Measurements from ENCODE around the gene NOTCH2NLA. TPM values are rescaled to one million over a fixed set of nuclear protein-coding genes. Genes with fewer than 3 reads are reported as not detected.
A peak's percentile ranks its signal among the peaks of the same experiment; 100 is the strongest.
"Not testable (repeated sequence)": the region's sequence is repeated elsewhere in the genome, so short reads cannot be mapped to it uniquely, and the experiment has no call there.

Gene NOTCH2NLA
- total RNA-seq (2021; ENCODE audit: unreplicated experiment) (30.0 TPM), Bru-seq, nascent RNA (percentile 78 among the genes with signal in this experiment), BruChase-seq, experiment 1, labeled RNA remaining after a 2-hour chase (percentile 83 among the genes with signal in this experiment), BruChase-seq, experiment 2, labeled RNA remaining after a 6-hour chase (percentile 72 among the genes with signal in this experiment)
- polyA plus RNA-seq (2012; ENCODE audit: insufficient read length), result 6.4 TPM
- long read RNA-seq, transcript NOTCH2NLA-201 (5 exons, 1,874 nt), result major isoform, 13 of 21 reads
- long read RNA-seq, partial matches to known transcripts, result 0 of 21 reads
- long read RNA-seq, other reads (novel, unspliced or antisense), result 8 of 21 reads

DNA sequence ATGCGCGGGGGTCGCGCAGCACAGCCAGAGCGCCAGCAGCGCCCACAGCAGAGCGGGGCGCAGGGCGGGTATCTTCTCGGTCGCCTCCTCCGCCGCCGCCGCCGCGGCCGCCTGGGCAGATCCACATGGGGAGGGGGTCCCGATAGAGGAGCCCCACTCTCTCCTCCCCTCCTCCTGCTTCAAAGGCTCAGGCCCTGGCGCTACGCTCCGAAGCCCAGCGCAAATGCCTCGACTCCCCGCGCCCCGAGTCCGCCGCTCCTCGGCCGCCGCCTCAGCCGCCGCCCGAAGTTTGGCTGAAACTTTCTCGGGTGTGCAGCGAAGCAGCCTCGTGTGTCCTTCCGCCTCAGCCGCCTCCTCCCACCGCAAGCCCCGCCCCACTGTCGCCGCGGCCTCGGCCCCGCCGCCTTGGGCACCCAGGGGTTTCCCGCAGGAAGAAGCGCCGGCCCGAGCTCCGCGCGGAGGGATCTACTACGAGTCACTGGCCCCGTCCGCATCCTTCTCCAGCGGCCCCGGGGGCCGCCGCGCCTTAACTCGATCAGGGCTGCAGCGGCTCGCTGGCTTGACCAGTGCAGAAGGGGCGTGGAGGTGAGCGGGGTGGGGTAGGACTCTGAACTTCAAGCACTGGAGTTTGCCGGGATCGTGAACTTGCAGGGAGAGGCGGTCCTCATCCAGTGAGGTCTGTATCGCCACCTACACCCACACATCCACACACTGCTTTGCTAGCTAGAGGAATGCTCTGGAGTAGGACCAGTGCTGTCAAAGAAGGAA, at the start of gene NOTCH2NLA:
Gene NOTCH2NLA, minus strand, starts transcription at position 312 of the 768 bp plus-strand sequence. CDS start 39,684 bp downstream, outside the sequence.
- Histone ChIP-seq H3K27ac (ENCODE audit: low read length) (0 out of 2 replicates have a peak within 1 kb of the TSS, but pooled peaks have one; percentile 44), H3K4me3 (ENCODE audit: low read depth in 2 of 2, low read length in 2 of 2) (peak within 1 kb of the TSS; percentile 48 to 53)
- intact Hi-C loops (cut with micrococcal nuclease; ENCODE audit: unreplicated experiment); BruUV-seq (replicated peaks); CTCF ChIA-PET; in situ Hi-C loops (cut with HindIII; ENCODE audit: low pct_unique_long_range_greater_than_20kb, low sequenced_read_pairs); H3K36me3 ChIP-seq (ENCODE audit: control insufficient read depth, insufficient read depth, low read length); H3K4me1 ChIP-seq (ENCODE audit: control insufficient read depth, insufficient read depth, low read length); DNase-seq (ENCODE audit: low read depth, low spot score); H3K27me3 ChIP-seq (ENCODE audit: control insufficient read depth, insufficient read depth, low read length); H3K9me3 ChIP-seq (ENCODE audit: control insufficient read depth, insufficient read depth, low read depth, low read length); POLR2A ChIA-PET: not testable (repeated sequence)
- ATAC-seq, result peak; percentile 100

DNA sequence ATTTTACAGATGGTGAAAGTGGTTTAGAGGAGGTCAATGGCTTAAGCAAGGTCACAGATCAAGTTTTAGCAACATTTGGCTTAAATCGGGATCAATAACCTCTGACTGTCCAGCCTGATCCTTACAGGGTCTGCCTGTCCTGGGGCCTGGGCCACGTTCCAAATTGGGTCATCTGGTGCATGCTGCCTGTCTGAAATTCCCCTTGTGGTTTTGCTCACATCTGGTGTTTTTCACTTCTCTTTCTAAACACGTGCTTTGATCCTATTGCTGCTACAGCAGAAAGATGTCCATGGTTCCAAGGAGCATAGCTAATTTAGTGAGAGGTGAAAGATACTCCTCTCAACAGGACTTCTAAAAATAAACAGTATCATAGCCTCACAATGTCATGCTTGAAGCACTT, 49.5 kb upstream of the NOTCH2NLA start:
- H3K36me3 ChIP-seq (ENCODE audit: control insufficient read depth, insufficient read depth, low read length); ATAC-seq; H3K9me3 ChIP-seq (ENCODE audit: control insufficient read depth, insufficient read depth, low read depth, low read length); H3K27ac ChIP-seq (ENCODE audit: low read length); H3K4me1 ChIP-seq (ENCODE audit: control insufficient read depth, insufficient read depth, low read length); in situ Hi-C loops (cut with HindIII; ENCODE audit: low pct_unique_long_range_greater_than_20kb, low sequenced_read_pairs); H3K4me3 ChIP-seq (ENCODE audit: low read depth in 2 of 2, low read length in 2 of 2); BruUV-seq (replicated peaks); POLR2A ChIA-PET; DNase-seq (ENCODE audit: low read depth, low spot score); intact Hi-C loops (cut with micrococcal nuclease; ENCODE audit: unreplicated experiment); CTCF ChIA-PET; H3K27me3 ChIP-seq (ENCODE audit: control insufficient read depth, insufficient read depth, low read length): not testable (repeated sequence)

DNA sequence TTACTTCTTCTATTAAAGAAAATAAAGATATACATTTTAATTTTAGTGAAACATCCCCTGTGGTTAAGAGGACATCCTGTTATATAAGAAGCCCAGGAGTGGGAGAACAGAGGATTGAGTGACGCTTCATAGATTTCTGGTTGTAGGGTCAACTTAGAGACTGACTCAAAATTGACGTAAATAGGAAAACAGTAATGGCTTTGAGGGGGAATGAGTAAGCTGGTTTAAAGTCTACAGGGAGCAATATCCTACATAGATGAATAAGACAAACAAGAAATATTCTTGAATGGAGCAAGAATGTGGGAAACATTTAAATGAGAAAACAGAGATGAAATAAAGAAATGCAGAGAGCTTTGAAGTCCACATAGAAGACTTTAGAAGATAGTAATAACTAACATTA, 48.3 kb upstream of the NOTCH2NLA start:
- H3K27ac ChIP-seq (ENCODE audit: low read length); BruUV-seq (replicated peaks); H3K36me3 ChIP-seq (ENCODE audit: control insufficient read depth, insufficient read depth, low read length); H3K4me3 ChIP-seq (ENCODE audit: low read depth in 2 of 2, low read length in 2 of 2); CTCF ChIA-PET; H3K9me3 ChIP-seq (ENCODE audit: control insufficient read depth, insufficient read depth, low read depth, low read length); intact Hi-C loops (cut with micrococcal nuclease; ENCODE audit: unreplicated experiment); in situ Hi-C loops (cut with HindIII; ENCODE audit: low pct_unique_long_range_greater_than_20kb, low sequenced_read_pairs); H3K27me3 ChIP-seq (ENCODE audit: control insufficient read depth, insufficient read depth, low read length); ATAC-seq; DNase-seq (ENCODE audit: low read depth, low spot score); POLR2A ChIA-PET; H3K4me1 ChIP-seq (ENCODE audit: control insufficient read depth, insufficient read depth, low read length): not testable (repeated sequence)

DNA sequence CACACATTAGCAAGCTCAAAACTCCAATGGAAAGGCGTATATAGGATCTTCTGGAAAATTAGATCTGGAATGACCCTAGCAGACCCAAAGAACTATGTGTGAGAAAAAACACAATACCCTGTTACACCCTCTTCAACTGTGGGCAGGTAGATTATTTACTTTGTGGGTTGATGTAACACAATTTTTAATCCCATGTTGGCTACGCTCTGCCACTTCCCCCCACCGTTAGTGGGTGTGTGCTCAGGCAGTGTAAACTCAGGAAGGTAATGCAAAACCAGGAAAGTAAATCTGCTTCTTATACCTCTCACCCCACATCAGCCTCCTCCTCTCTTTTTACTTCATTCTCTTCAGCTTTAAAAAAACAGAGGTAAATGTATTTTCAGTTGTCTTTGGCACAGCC, 45.3 kb upstream of the NOTCH2NLA start:
- BruUV-seq (replicated peaks); in situ Hi-C loops (cut with HindIII; ENCODE audit: low pct_unique_long_range_greater_than_20kb, low sequenced_read_pairs); H3K36me3 ChIP-seq (ENCODE audit: control insufficient read depth, insufficient read depth, low read length); CTCF ChIA-PET; H3K9me3 ChIP-seq (ENCODE audit: control insufficient read depth, insufficient read depth, low read depth, low read length); POLR2A ChIA-PET; ATAC-seq; H3K27me3 ChIP-seq (ENCODE audit: control insufficient read depth, insufficient read depth, low read length); H3K4me3 ChIP-seq (ENCODE audit: low read depth in 2 of 2, low read length in 2 of 2); H3K4me1 ChIP-seq (ENCODE audit: control insufficient read depth, insufficient read depth, low read length); DNase-seq (ENCODE audit: low read depth, low spot score); intact Hi-C loops (cut with micrococcal nuclease; ENCODE audit: unreplicated experiment); H3K27ac ChIP-seq (ENCODE audit: low read length): not testable (repeated sequence)

DNA sequence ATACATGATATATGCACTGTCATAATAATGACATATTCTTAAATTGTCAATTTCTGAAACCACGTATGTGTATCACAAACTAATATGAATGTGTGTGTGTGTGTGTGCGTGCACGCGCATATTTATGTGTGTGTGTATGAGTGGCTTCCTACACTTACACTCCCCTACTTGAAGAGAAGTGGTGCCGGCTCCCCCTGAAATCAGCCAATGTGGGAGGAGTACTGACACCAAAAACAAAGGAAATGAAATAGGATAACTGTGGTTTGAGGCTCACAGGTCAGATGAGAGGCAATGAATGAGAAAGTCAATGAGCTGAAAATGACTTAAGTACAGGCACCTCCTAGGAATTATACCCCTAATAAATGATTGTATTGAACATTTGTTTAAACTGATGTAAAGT, 44.4 kb upstream of the NOTCH2NLA start:
- BruUV-seq (replicated peaks); H3K27me3 ChIP-seq (ENCODE audit: control insufficient read depth, insufficient read depth, low read length); H3K4me1 ChIP-seq (ENCODE audit: control insufficient read depth, insufficient read depth, low read length); H3K36me3 ChIP-seq (ENCODE audit: control insufficient read depth, insufficient read depth, low read length); POLR2A ChIA-PET; H3K4me3 ChIP-seq (ENCODE audit: low read depth in 2 of 2, low read length in 2 of 2); in situ Hi-C loops (cut with HindIII; ENCODE audit: low pct_unique_long_range_greater_than_20kb, low sequenced_read_pairs); DNase-seq (ENCODE audit: low read depth, low spot score); intact Hi-C loops (cut with micrococcal nuclease; ENCODE audit: unreplicated experiment); H3K27ac ChIP-seq (ENCODE audit: low read length); H3K9me3 ChIP-seq (ENCODE audit: control insufficient read depth, insufficient read depth, low read depth, low read length); CTCF ChIA-PET: not testable (repeated sequence)
- peak; percentile 62 for ATAC-seq

DNA sequence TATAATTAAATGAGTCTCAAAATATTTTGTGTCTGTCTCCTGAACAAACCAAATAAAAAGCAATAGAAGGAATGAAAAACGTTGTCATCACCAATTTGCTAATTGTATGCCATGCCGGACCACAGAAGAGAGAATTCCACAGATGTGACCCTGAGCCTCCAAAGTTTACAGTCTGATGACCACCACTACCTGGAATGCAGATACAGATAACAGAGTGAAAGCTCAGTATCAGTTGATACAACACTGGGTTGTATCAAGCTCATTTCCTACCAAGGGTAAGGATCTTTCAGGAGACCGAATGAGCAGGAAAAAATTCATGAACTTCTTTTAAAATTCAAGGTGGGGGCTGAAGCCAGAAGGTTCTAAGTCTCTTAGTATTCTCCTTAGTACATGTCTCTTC, 43.9 kb upstream of the NOTCH2NLA start:
- H3K36me3 ChIP-seq (ENCODE audit: control insufficient read depth, insufficient read depth, low read length); POLR2A ChIA-PET; H3K4me1 ChIP-seq (ENCODE audit: control insufficient read depth, insufficient read depth, low read length); H3K27ac ChIP-seq (ENCODE audit: low read length); H3K9me3 ChIP-seq (ENCODE audit: control insufficient read depth, insufficient read depth, low read depth, low read length); DNase-seq (ENCODE audit: low read depth, low spot score); H3K27me3 ChIP-seq (ENCODE audit: control insufficient read depth, insufficient read depth, low read length); CTCF ChIA-PET; BruUV-seq (replicated peaks); intact Hi-C loops (cut with micrococcal nuclease; ENCODE audit: unreplicated experiment); in situ Hi-C loops (cut with HindIII; ENCODE audit: low pct_unique_long_range_greater_than_20kb, low sequenced_read_pairs); H3K4me3 ChIP-seq (ENCODE audit: low read depth in 2 of 2, low read length in 2 of 2): not testable (repeated sequence)
- ATAC-seq, result peak; percentile 88

DNA sequence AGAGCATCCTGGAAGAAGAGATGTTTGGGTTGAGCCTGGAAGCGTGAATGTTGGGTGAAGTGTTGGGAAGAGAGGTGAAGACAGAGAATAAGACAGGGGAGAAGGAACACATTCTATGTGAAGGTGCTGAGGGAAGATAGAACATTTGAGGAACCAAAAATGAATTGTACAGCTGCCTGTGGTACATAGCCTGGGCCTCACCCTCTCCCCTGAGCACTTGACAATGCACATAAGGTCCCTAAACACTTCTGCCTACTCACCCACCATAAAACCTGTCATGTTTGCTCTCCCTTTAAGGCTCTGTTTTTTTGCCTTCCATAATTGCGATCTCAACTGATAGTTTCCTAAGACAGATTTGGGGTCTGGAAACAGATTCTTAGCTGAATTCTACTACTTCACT, 43.2 kb upstream of the NOTCH2NLA start:
- CTCF ChIA-PET; H3K27ac ChIP-seq (ENCODE audit: low read length); DNase-seq (ENCODE audit: low read depth, low spot score); BruUV-seq (replicated peaks); H3K27me3 ChIP-seq (ENCODE audit: control insufficient read depth, insufficient read depth, low read length); H3K36me3 ChIP-seq (ENCODE audit: control insufficient read depth, insufficient read depth, low read length); POLR2A ChIA-PET; H3K4me1 ChIP-seq (ENCODE audit: control insufficient read depth, insufficient read depth, low read length); H3K9me3 ChIP-seq (ENCODE audit: control insufficient read depth, insufficient read depth, low read depth, low read length); intact Hi-C loops (cut with micrococcal nuclease; ENCODE audit: unreplicated experiment); H3K4me3 ChIP-seq (ENCODE audit: low read depth in 2 of 2, low read length in 2 of 2); in situ Hi-C loops (cut with HindIII; ENCODE audit: low pct_unique_long_range_greater_than_20kb, low sequenced_read_pairs): not testable (repeated sequence)
- 0 out of 2 replicates have a peak, but pooled peaks have one; percentile 18 for ATAC-seq

Measured in Panc1 (cell line).